GM10266 (cell line): ENCODE data around the gene MNAT1.

Experiments
- DNase-seq: peaks from one replicate; pipeline ENCODE4 v3.0.0; 2012; ENCODE audit errors: extremely low spot score
- CTCF ChIP-seq: IDR thresholded peaks from 2 replicates; pipeline ENCODE4 v1.5.1; 2012; ENCODE audit warnings: mild to moderate bottlenecking, low read depth; ENCODE audit not compliant: control insufficient read depth, insufficient read depth; ENCODE audit errors: missing control alignments

The MNAT1 gene

GRCh38 chr14:60968099-60968498 lies 233.5 kb downstream of the MNAT1 start:
- no peak for TF ChIP-seq CTCF
- no peak for DNase-seq

GRCh38 chr14:60968671-60969070 lies 234.1 kb downstream of the MNAT1 start:
- TF ChIP-seq CTCF = no peak
- DNase-seq = no peak

DNA sequence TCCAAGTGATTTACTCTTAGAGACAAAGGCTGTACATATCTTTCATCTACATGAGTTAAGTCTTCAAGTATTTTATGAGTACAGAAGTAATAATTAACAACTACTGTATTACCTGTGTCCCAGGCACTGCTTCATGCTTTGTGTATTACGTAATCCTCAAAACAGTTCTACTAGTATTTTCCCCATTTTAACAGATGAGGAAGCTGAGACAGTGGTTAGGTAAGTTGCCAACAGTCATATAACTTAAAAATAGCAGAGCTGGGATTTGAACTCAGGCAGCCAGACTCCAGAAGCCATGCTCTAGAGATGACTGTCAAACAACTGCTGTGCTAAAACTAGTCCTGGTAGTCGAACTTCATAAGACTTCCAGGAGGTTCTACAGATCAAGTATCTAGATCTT lies 235.6 kb downstream of the MNAT1 start:
- DNase-seq = no peak
- no peak for TF ChIP-seq CTCF

- no peak for DNase-seq
- TF ChIP-seq CTCF = no peak
Observed at GRCh38 chr14:60971271-60971670, 236.7 kb downstream of the MNAT1 start.

GRCh38 chr14:60972295-60972694 lies 237.7 kb downstream of the MNAT1 start:
- no peak for DNase-seq
- TF ChIP-seq CTCF = no peak

GRCh38 chr14:60973070-60973469 lies 238.5 kb downstream of the MNAT1 start:
- no peak for TF ChIP-seq CTCF
- no peak for DNase-seq

DNA sequence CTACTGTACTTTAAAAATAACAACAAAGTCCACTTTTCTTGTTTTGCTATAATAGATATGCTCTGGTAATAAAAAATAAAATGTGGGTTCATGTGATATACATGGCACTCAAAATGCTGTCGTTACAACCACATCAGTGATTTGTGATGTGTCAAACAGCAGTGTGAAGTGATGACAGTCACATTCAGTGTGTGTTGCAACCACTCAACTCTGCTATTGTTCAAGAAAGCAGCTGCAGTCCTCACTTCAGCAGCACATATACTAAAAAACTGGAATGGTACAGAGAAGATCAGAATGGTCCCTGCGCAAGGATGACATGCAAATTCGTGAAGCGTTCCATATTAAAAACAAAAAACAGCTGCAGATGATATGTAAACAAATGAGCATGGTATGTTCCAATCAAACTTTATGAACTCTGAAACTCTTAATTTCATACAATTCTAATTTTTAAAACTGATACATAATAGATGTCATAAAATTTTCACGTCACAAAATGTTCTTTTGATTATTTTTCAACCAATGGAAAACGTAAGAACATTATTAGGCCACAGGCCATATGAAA lies 239.6 kb downstream of the MNAT1 start:
- no peak for TF ChIP-seq CTCF
- no peak for DNase-seq
